ENCODE data around the gene CADM1.

Gene CADM1

DNA sequence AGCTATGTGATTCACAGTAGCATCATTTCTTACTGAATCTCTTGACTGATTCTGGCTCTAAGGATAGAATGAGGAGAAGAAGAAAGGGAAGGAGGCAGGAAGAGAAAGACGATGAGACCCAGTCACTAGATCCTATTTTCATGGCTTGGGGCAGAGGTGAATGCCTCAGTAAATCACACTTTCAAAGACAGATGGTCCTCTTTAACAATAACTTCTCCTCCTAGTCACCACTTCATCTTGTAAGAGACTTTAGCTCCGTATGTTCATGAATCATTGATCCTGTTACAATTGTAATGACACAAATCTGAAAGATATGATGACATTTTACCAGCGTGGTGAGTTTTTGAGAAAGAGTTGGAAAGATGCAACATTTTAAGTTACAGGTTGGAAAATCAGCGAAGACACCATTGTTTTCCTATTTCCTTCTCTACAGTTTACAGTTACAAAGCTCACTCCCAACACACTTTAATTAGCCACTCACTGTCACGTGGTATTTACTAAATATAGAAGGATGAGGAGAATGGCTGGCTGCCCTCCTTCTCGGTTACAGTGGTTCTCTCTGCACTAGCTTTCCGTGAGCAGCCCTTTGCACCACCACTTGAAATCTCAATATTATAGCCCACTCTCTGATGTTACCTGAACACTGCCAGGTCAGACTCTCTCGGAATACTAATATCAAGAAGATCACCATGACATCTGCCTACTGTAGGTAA is 205.8 kb downstream of the CADM1 start:
- DNase-seq (no peak), ATAC-seq (ENCODE audit: insufficient read depth, low read depth) (no peak)
- Histone ChIP-seq H3K4me2 (ENCODE audit: insufficient read depth, low read length) (no peak overlapping the region), H3K27ac (ENCODE audit: low read length) (no peak overlapping the region), H4K20me1 (ENCODE audit: insufficient read depth, low read length) (no peaks in the 10 kb centered on the region), H3K79me2 (ENCODE audit: insufficient read depth, low read length) (no peaks in the 10 kb centered on the region), H3K36me3 (ENCODE audit: insufficient read depth, low read length) (no peaks in the 10 kb centered on the region), H3K9me3 (ENCODE audit: insufficient read depth, low read length, severe bottlenecking) (no peaks in the 10 kb centered on the region), H3K4me1 (ENCODE audit: insufficient read depth, low read length) (no peaks in the 10 kb centered on the region), H3K9ac (ENCODE audit: low read depth, low read length) (no peak overlapping the region), H3K27me3 (ENCODE audit: insufficient read depth, low read length, poor library complexity) (peaks cover 2% of the 10 kb centered on the region), H2AFZ (ENCODE audit: low read depth, low read length) (no peak overlapping the region), H3K4me3 (ENCODE audit: low read depth in 1 of 2, low read length in 2 of 2) (no peak overlapping the region)
- no peak for TF ChIP-seq EZH2 (IDR thresholded peaks at IDR 0.05; ENCODE audit: borderline replicate concordance, low read depth, low read length, severe bottlenecking)
- TF ChIP-seq, protein P1, sequence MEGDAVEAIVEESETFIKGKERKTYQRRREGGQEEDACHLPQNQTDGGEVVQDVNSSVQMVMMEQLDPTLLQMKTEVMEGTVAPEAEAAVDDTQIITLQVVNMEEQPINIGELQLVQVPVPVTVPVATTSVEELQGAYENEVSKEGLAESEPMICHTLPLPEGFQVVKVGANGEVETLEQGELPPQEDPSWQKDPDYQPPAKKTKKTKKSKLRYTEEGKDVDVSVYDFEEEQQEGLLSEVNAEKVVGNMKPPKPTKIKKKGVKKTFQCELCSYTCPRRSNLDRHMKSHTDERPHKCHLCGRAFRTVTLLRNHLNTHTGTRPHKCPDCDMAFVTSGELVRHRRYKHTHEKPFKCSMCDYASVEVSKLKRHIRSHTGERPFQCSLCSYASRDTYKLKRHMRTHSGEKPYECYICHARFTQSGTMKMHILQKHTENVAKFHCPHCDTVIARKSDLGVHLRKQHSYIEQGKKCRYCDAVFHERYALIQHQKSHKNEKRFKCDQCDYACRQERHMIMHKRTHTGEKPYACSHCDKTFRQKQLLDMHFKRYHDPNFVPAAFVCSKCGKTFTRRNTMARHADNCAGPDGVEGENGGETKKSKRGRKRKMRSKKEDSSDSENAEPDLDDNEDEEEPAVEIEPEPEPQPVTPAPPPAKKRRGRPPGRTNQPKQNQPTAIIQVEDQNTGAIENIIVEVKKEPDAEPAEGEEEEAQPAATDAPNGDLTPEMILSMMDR (IDR thresholded peaks at IDR 0.05; ENCODE audit: borderline replicate concordance, extremely low read depth, low read length, poor library complexity, severe bottlenecking): no peak

DNA sequence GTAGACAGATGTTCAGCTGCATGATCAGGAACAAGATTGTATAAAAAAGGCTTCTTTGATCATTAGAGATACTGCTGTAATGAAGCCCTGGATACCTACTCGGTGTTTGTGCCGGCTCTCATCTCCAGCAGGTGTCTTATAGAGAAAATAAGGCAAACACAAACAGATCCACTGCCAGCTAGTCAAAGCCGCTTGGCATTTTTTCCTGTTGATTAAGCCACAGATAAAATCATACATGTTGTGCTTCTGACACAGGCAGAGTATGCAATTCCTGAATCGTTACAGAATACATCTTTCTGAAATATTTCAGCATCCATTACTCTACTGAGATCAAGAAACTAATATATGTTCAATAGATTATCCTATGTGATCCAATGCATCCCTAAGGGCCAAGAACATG is 206.9 kb downstream of the CADM1 start:
- H3K27me3 ChIP-seq (ENCODE audit: insufficient read depth, low read length, poor library complexity): peaks cover 2% of the 10 kb centered on the region
- no peaks in the 10 kb centered on the region for H3K79me2 ChIP-seq (ENCODE audit: insufficient read depth, low read length)
- ATAC-seq (ENCODE audit: insufficient read depth, low read depth) (no peak), DNase-seq (no peak)
- H3K9me3 ChIP-seq (ENCODE audit: insufficient read depth, low read length, severe bottlenecking): no peaks in the 10 kb centered on the region
- H3K4me3 ChIP-seq (ENCODE audit: low read depth in 1 of 2, low read length in 2 of 2): no peak overlapping the region
- H3K36me3 ChIP-seq (ENCODE audit: insufficient read depth, low read length): no peaks in the 10 kb centered on the region
- no peak overlapping the region for H2AFZ ChIP-seq (ENCODE audit: low read depth, low read length)
- H3K4me1 ChIP-seq (ENCODE audit: insufficient read depth, low read length): no peaks in the 10 kb centered on the region
- H3K27ac ChIP-seq (ENCODE audit: low read length): no peak overlapping the region
- H4K20me1 ChIP-seq (ENCODE audit: insufficient read depth, low read length): no peaks in the 10 kb centered on the region
- no peak overlapping the region for H3K4me2 ChIP-seq (ENCODE audit: insufficient read depth, low read length)
- no peak overlapping the region for H3K9ac ChIP-seq (ENCODE audit: low read depth, low read length)
- no peak for TF ChIP-seq EZH2 (IDR thresholded peaks at IDR 0.05; ENCODE audit: borderline replicate concordance, low read depth, low read length, severe bottlenecking)
- TF ChIP-seq, protein P1 (IDR thresholded peaks at IDR 0.05; ENCODE audit: borderline replicate concordance, extremely low read depth, low read length, poor library complexity, severe bottlenecking): no peak

DNA sequence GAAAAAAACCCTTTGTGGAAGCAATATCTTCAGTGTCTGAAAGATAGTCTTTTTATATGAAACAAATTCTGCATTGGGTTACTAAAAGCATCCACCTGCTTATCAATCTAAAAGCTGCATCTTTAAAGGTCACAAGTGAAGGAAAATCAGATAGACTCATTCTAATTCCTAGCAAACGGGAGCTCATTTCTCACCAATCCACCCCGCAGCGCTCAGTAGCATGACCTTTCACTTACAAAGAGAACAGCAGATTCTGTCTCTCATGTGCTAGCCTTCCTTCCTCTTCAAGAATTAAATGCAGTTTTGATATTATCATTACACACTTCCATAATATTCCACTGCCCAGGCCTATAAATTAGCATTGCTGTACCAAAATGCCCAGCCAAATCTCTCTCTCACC is 212.9 kb downstream of the CADM1 start:
- no peaks in the 10 kb centered on the region for H3K9me3 ChIP-seq (ENCODE audit: insufficient read depth, low read length, severe bottlenecking)
- H3K27ac ChIP-seq (ENCODE audit: low read length): no peak overlapping the region
- TF ChIP-seq EZH2 (IDR thresholded peaks at IDR 0.05; ENCODE audit: borderline replicate concordance, low read depth, low read length, severe bottlenecking): no peak
- TF ChIP-seq, protein P1 (IDR thresholded peaks at IDR 0.05; ENCODE audit: borderline replicate concordance, extremely low read depth, low read length, poor library complexity, severe bottlenecking): no peak
- H3K79me2 ChIP-seq (ENCODE audit: insufficient read depth, low read length): no peaks in the 10 kb centered on the region
- no peak for DNase-seq
- H3K4me3 ChIP-seq (ENCODE audit: low read depth in 1 of 2, low read length in 2 of 2): no peak overlapping the region
- H3K4me2 ChIP-seq (ENCODE audit: insufficient read depth, low read length): no peak overlapping the region
- ATAC-seq (ENCODE audit: insufficient read depth, low read depth): no peak
- no peak overlapping the region for H3K9ac ChIP-seq (ENCODE audit: low read depth, low read length)
- no peaks in the 10 kb centered on the region for H4K20me1 ChIP-seq (ENCODE audit: insufficient read depth, low read length)
- H3K27me3 ChIP-seq (ENCODE audit: insufficient read depth, low read length, poor library complexity): peaks cover 12% of the 10 kb centered on the region
- H2AFZ ChIP-seq (ENCODE audit: low read depth, low read length): no peak overlapping the region
- no peaks in the 10 kb centered on the region for H3K4me1 ChIP-seq (ENCODE audit: insufficient read depth, low read length)
- no peaks in the 10 kb centered on the region for H3K36me3 ChIP-seq (ENCODE audit: insufficient read depth, low read length)

All from DND-41 (cell line).